Fibroblast of lung (primary cell): ENCODE results near the gene GLRA2. TPM values are rescaled to one million over a fixed set of nuclear protein-coding genes. Genes with fewer than 3 reads are reported as not detected.

Experiments
- DNase-seq, 2 donors: peaks; one replicate each; pipeline versions ENCODE4 v3.0.0 to v3.0.0-alpha.2; 2010; ENCODE audit warnings: low read depth in 2 of 2
- H2AFZ ChIP-seq: 2 replicates; pipeline ENCODE4 v1.5.1; 2012; ENCODE audit warnings: low read length, control low read depth, inconsistent platforms
- H3K27ac ChIP-seq: 2 replicates; pipeline ENCODE4 v1.5.1; 2011; ENCODE audit warnings: low read length, control low read depth; ENCODE audit not compliant: insufficient read depth
- H3K27me3 ChIP-seq: 2 replicates; pipeline ENCODE4 v1.5.1; 2011; ENCODE audit warnings: mild to moderate bottlenecking, low read length; ENCODE audit not compliant: control insufficient read depth, insufficient read depth
- H3K36me3 ChIP-seq: 2 replicates; pipeline ENCODE4 v1.5.1; 2011; ENCODE audit warnings: low read length; ENCODE audit not compliant: control insufficient read depth, insufficient read depth
- H3K4me1 ChIP-seq: 2 replicates; pipeline ENCODE4 v1.5.1; 2011; ENCODE audit warnings: low read length; ENCODE audit not compliant: control insufficient read depth, insufficient read depth; ENCODE audit errors: extremely low read depth
- H3K4me2 ChIP-seq: 2 replicates; pipeline ENCODE4 v1.5.1; 2011; ENCODE audit warnings: low read length, control low read depth; ENCODE audit not compliant: insufficient read depth; ENCODE audit errors: extremely low read depth
- H3K4me3 ChIP-seq, 4 experiments: fragments of 200-600 bp in 1 of 4; sonication (generic) in 1 of 4; replicated peaks in 1 of 4; 2 replicates each; pipeline ENCODE4 v1.5.1; 2011 to 2016; ENCODE audit warnings: low read length in 4 of 4, low read depth in 3 of 4, mild to moderate bottlenecking in 3 of 4, control low read depth in 2 of 4, inconsistent platforms in 1 of 4, mixed read lengths in 1 of 4; ENCODE audit not compliant: insufficient read depth in 1 of 4; ENCODE audit errors: control extremely low read depth in 1 of 4
- H3K79me2 ChIP-seq: 2 replicates; pipeline ENCODE4 v1.5.1; 2012; ENCODE audit warnings: mild to moderate bottlenecking, low read length, inconsistent platforms; ENCODE audit not compliant: control insufficient read depth, insufficient read depth
- H3K9ac ChIP-seq: 2 replicates; pipeline ENCODE4 v1.5.1; 2011; ENCODE audit warnings: mild to moderate bottlenecking, low read length, control low read depth; ENCODE audit not compliant: insufficient read depth
- H3K9me3 ChIP-seq: 2 replicates; pipeline ENCODE4 v1.5.1; 2012; ENCODE audit warnings: low read depth, low read length; ENCODE audit not compliant: control insufficient read depth, insufficient read depth
- H4K20me1 ChIP-seq: 2 replicates; pipeline ENCODE4 v1.5.1; 2011; ENCODE audit warnings: low read length; ENCODE audit not compliant: control insufficient read depth, insufficient read depth; ENCODE audit errors: extremely low read depth
- CTCF ChIP-seq, 2 donors: IDR thresholded peaks in 1 of 2; conservative IDR thresholded peaks in 1 of 2; 1 replicate in 1 of 2; 2 replicates in 1 of 2; pipeline ENCODE4 v1.5.1; 2011 to 2012; ENCODE audit warnings: low read length in 2 of 2, control low read depth in 1 of 2, inconsistent platforms in 1 of 2, low read depth in 1 of 2, mild to moderate bottlenecking in 1 of 2
- EZH2 ChIP-seq: IDR thresholded peaks from 2 replicates; pipeline ENCODE4 v1.5.1; 2012; ENCODE audit warnings: low read length, control low read depth, mild to moderate bottlenecking; ENCODE audit errors: missing control alignments
- polyA plus RNA-seq, 2 donors: library from polyadenylated mRNA; depleted of rRNA in 1 of 2; stranded (reverse) in 1 of 2; unstranded in 1 of 2; fragments of >200 nt; gene quantifications; 2 replicates each; pipeline ENCODE4 v1.2.1, GENCODE V29; 2011 to 2012; ENCODE audit warnings: missing spikeins in 1 of 2
- total RNA-seq: library from RNA; depleted of rRNA; stranded (reverse); fragments of >200 nt; gene quantifications from 2 replicates; pipeline ENCODE4 v1.2.1, GENCODE V29; 2014

Gene GLRA2
- total and polyA plus RNA-seq, 2 donors (not counting 1 experiment from before 2014, with no cell fraction given), result not detected

- TF ChIP-seq EZH2 (no peak), CTCF (conservative IDR thresholded peaks at IDR 0.05 in 1 of 2, IDR thresholded peaks at IDR 0.05 in 1 of 2; ENCODE audit: low read depth in 1 of 2, low read length in 2 of 2) (no peak)
- no peaks in the 10 kb centered on the region for H3K36me3 ChIP-seq
- no peak overlapping the region for H3K27ac ChIP-seq
- no peaks in the 10 kb centered on the region for H3K79me2 ChIP-seq
- no peak overlapping the region for H2AFZ ChIP-seq
- H4K20me1 ChIP-seq, result no peaks in the 10 kb centered on the region
- H3K4me1 ChIP-seq, result no peaks in the 10 kb centered on the region
- no peaks in the 10 kb centered on the region for H3K9me3 ChIP-seq
- H3K4me3 ChIP-seq, result no peak overlapping the region
- no peaks in the 10 kb centered on the region for H3K27me3 ChIP-seq
- DNase-seq, result no peak
- no peak overlapping the region for H3K4me2 ChIP-seq
- H3K9ac ChIP-seq, result no peak overlapping the region
These were observed 169.5 kb downstream of the GLRA2 start for GRCh38 chrX:14698790-14699189.

- Histone ChIP-seq H3K27ac (no peak overlapping the region), H3K27me3 (no peaks in the 10 kb centered on the region), H3K79me2 (no peaks in the 10 kb centered on the region), H3K9me3 (no peaks in the 10 kb centered on the region), H3K4me2 (no peak overlapping the region), H3K4me1 (no peaks in the 10 kb centered on the region), H3K9ac (no peak overlapping the region), H3K4me3 (no peak overlapping the region), H4K20me1 (no peaks in the 10 kb centered on the region), H2AFZ (no peak overlapping the region), H3K36me3 (no peaks in the 10 kb centered on the region)
- no peak for DNase-seq
- TF ChIP-seq EZH2, result no peak
- TF ChIP-seq CTCF (conservative IDR thresholded peaks at IDR 0.05 in 1 of 2, IDR thresholded peaks at IDR 0.05 in 1 of 2; ENCODE audit: low read depth in 1 of 2, low read length in 2 of 2), result no peak
These were observed 171.6 kb downstream of the GLRA2 start for GRCh38 chrX:14700982-14701381.

GRCh38 chrX:14702145-14702544 is 172.8 kb downstream of the GLRA2 start:
- H3K27me3 ChIP-seq, result no peaks in the 10 kb centered on the region
- no peak for DNase-seq
- no peaks in the 10 kb centered on the region for H3K36me3 ChIP-seq
- H3K9ac ChIP-seq, result no peak overlapping the region
- H3K9me3 ChIP-seq, result no peaks in the 10 kb centered on the region
- TF ChIP-seq EZH2, result no peak
- H3K79me2 ChIP-seq, result no peaks in the 10 kb centered on the region
- H3K4me3 ChIP-seq, result no peak overlapping the region
- no peak overlapping the region for H3K4me2 ChIP-seq
- H3K27ac ChIP-seq, result no peak overlapping the region
- H4K20me1 ChIP-seq, result no peaks in the 10 kb centered on the region
- no peak overlapping the region for H2AFZ ChIP-seq
- no peaks in the 10 kb centered on the region for H3K4me1 ChIP-seq

- H3K4me2 ChIP-seq, result no peak overlapping the region
- TF ChIP-seq EZH2 (no peak), CTCF (conservative IDR thresholded peaks at IDR 0.05 in 1 of 2, IDR thresholded peaks at IDR 0.05 in 1 of 2; ENCODE audit: low read depth in 1 of 2, low read length in 2 of 2) (no peak)
- H3K79me2 ChIP-seq, result no peaks in the 10 kb centered on the region
- no peaks in the 10 kb centered on the region for H3K9me3 ChIP-seq
- H3K27me3 ChIP-seq, result no peaks in the 10 kb centered on the region
- no peaks in the 10 kb centered on the region for H3K36me3 ChIP-seq
- DNase-seq, result no peak
- no peaks in the 10 kb centered on the region for H3K4me1 ChIP-seq
- H3K4me3 ChIP-seq, result no peak overlapping the region
- no peak overlapping the region for H3K9ac ChIP-seq
- no peak overlapping the region for H3K27ac ChIP-seq
- no peaks in the 10 kb centered on the region for H4K20me1 ChIP-seq
- no peak overlapping the region for H2AFZ ChIP-seq
These were observed 182.8 kb downstream of the GLRA2 start for GRCh38 chrX:14712096-14712495.
